HG03565 (cell line): ENCODE results near the gene CACNG4.

Experiments used
- ATAC-seq: cut with Tn5 transposase; IDR thresholded peaks from one replicate; pipeline ENCODE4 v1.9.1; 2021; ENCODE audit warnings: mild to moderate bottlenecking, moderate library complexity; ENCODE audit not compliant: unreplicated experiment

CACNG4 gene

DNA sequence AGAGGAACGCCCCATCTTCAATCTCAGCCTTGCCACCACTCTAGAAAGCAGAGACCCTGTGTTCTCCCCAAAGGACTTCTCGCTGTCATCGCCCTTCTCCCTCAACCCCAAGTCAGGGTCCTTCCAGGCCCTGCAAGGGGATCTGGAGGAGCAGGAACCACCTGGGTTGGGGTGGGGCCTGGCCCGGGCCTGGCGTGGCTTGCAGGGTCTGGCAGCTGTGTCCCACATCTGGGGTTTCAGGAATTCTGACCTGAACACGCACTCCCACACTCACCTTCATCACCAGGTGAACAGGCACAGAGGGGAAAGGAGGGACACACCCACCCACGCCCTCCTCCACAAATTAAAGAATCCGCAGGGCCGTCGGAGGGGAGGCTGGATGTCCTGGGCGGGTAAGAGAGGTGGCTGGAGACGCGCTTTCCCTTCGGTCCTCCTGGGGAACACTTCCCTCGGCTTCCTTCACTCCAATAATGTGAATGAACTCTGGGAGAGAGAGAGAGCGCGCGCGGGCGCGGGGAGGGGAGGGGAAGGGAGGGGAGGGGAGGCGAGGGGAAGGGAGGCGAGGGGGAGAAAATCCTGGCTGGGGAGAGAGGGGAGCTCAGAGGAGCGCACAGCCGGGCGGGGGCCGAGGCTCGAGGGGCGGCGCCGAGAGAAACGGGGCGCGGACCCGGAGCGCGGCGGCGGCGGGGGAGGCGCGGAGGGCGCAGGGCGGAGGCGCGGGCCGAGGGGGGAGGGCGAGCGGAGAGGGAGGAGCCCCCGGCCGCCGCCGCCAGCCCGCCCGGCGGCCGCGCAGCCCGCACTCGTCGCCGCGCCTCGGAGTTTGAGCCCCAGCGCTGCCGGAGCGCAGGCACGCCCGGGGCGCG is at the start of gene CACNG4:
Gene CACNG4 (plus strand): TSS at position 799 of the 863 bp plus-strand sequence. CDS start 205 bp downstream, outside the sequence.
- no peak for ATAC-seq

DNA sequence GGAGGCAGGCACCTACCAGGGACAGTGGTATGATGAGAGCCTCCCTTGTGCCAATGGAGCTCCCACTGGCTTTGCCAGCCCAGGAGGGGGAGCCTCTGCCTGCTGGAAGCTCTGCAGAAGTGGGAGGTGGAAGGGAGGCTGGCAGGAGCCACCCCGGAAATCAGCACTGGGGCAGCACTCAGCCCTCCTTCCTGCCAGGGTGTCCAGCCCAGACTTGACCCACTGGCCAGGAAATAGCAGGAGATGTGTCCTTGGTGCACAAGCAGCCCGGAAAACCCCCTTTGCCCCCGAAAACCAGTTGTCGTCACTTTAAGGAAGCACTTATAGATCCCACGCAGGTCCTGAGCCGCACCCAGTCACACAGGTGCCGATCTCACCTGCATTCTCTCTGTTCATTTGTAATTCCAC is 49.3 kb upstream of the CACNG4 start:
- no peak for ATAC-seq

DNA sequence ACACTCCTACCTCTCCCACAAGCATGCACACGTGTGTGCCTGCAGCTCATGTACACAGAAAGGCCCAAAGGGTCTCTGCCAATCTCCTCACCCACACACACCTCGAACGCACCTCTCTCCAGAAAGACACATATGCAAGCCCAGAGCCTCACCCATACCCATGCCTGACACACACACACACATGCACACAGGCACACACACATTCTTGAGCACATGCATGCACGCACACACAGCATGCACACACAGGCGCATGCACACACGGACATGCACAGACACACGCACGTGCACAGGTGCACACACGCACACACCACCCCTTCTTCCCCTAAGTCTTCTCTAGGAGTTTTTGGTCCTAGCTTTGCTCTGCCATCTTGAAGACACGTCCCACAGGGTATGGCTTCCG is 48.7 kb upstream of the CACNG4 start:
- no peak for ATAC-seq

DNA sequence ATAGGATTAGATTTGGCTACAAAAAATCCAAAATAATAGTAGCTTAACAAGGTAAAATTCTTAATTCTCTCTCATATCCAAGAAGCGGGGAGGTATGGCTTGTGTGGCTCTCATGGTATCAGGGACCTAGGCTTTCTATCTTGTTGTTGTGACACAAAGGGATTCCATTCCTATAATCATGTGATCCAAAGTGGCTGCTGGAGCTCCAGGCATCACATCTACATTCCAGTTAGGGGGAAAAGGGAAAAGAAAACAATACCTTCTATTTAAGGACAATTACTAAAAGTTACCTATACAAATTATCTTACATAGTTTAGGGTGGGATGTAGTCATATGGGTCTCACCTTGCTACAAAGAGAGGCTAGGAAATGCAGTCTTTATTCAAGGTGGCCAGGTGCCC is 47.6 kb upstream of the CACNG4 start:
- ATAC-seq: no peak

DNA sequence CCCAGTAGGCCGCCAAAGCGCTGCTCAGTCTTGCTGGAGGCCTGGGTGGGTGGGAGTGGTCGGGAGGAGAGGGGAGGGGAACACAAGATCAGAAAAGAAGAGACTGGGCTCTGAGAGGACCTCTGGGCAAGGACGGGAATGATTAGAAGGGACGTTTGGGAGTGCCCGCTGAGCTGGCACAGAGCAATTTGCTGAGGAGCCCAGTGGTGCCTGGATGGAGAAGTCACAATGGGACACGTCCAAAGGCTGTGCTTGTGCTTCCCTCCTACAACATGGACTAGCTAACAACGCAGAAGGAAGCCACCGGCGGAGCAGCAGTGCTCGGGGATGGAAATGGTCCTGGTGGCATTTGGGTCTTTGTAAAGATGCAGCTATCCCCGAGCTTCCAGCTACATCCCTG is 45.6 kb upstream of the CACNG4 start:
- ATAC-seq: no peak

DNA sequence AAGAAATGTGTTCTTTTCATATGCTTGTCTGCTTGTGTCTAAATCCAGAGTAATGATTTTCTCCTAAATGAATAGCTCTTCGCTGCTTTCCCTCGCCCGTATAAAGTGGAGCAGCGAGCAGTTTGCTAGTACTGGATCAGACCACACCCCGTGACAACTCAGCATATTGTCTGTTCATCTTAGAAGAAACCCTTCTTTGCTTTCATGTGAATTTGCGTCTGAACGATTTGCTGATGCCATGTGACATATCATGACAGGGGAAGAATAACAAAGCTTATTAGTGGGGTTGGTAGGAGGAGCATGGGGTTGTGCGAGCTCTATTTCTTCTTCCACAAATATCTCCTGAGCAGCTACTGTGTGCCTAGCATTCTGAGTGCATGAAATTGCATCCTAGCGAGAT is 44.1 kb upstream of the CACNG4 start:
- ATAC-seq: no peak

DNA sequence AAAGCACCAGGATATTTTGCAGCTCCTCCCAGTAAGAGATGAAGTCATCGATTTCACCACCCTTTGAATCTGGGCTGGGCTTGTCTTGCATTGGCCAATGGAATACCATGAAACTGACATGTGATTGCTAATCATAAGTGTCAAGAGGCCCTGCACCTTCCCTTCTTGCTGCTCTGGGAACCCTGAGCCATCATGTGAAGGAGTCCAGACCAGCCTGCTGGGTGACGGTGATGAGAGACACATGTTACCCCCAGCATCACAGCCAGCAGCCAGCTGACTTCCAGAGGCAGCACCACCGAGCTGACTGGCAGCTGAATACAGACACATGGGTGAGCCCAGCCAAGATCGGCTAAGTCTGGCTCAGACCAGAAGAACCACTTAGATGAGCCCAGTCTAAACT is 43.6 kb upstream of the CACNG4 start:
- no peak for ATAC-seq

DNA sequence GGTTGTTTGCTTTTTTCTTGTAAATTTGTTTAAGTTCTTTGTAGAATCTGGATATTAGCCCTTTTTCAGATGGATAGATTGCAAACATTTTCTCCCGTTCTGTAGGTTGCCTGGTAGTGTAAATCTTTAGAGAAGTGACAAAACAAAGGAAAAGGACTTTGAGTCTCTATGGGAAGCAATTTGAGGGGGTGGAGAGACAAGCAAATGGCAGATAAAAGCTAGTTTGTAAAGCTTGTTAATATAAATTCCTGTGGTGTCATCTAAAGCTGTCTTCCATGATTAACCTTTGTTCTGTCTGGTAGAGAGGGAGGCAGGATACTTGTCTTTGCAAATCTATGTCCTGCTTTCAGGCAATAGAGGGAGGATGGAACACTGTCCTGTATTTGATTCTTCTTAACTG is 40.6 kb upstream of the CACNG4 start:
- no peak for ATAC-seq

DNA sequence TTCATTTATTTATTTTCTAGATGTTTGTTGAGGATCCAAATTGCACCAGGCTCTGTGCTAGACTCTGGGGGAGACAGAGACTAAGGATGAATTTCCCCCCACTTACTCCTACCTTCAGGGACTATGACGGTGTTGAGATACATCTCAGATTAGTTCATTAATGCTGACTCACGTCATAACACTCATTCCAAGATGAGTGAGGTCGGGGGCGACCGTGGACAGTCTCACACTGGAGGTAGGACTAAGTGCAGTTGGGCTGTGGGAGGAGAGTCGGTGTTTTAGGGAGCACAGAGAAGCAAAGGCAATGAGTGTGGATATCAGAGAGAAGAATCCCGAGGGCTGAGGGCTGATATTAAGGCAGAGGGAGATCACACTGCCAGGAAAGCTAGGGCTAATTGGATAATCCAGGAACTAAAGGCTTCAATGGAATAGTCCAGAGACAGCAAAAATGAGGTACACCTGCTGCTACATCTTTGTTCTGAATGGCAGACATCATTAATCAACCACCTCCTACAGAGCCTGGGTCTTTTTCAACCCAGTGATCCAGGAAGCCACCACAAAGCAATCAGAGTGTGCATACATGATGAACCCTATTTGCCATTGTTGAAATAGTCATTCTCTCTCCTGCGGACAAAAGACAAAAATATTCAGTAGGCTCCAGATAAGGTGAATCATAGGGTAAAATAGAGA is 38.6 kb upstream of the CACNG4 start:
- no peak for ATAC-seq

DNA sequence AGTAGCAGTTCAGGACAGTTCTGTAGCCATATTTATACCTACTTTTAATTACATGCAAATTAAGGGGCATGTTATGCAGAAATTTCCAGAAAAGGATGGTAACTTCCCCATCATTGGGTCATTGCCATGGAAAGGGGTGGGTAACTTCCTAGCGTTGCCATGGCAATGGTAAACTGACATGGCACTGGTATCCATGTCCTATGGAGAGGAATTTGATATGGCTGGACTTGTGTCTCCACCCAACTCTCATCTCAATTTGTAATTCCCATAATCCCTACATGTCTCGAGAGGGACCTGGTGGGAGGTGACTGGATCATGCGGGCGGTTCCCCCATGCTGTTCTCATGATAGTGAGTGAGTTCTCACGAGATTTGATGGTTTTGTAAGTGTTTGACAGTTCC is 35.6 kb upstream of the CACNG4 start:
- ATAC-seq: no peak

DNA sequence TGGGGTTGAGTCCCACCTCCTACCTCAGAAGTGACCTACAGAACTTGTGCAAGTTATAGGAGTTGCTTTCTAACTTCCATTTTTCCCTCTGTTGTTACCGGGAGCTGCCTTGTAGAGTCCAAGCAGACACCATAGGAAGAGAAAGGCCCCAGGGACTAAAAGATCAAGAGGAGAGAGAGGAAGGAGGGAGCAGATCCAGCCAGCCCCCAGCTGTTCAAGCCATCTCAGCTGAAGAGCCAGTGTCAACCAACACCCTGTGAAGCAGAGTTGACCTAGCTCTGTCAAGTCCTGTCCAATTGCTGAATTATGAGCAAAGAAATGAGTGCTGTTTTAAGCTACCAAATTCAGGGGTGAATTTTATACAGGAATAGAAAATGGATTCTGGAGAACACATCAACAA is 34.9 kb upstream of the CACNG4 start:
- ATAC-seq: no peak

DNA sequence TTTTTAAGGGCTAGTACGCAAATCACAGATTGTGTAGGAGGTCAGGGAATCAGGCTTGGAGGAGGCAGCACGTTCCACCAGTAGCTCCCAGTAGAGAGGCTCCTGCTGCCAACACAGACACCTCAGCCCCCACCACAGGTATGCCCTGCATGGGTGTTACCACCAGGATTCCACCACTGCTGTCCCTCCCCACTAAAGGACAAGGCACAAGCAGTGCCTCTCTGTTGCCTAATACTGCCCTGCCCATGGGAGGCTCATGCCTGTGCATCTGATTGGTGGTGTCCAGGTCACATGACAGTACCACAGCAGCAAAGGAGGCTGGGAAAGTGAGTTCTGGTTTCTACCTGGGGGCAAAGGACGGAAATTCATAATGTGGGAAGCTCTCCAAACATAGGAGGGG is 33.6 kb upstream of the CACNG4 start:
- ATAC-seq: no peak

DNA sequence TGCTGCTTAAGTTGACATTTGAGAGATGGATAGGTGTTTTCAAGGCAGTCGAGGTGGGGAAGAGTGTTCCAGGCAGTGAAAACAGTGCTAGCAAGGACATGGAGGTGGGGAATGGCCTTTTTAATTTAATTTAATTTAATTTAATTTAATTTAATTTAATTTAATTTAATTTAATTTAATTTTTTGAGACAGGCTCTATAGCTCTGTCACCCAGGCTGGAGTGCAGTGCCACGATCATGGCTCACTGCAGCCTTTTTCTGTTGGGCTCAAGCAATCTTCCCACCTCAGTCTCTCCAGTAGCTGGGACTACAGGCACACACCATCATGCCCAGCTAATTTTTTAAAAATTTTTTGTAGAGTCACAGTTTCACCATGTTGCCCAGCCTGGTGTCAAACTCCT is 32.2 kb upstream of the CACNG4 start:
- ATAC-seq: no peak

DNA sequence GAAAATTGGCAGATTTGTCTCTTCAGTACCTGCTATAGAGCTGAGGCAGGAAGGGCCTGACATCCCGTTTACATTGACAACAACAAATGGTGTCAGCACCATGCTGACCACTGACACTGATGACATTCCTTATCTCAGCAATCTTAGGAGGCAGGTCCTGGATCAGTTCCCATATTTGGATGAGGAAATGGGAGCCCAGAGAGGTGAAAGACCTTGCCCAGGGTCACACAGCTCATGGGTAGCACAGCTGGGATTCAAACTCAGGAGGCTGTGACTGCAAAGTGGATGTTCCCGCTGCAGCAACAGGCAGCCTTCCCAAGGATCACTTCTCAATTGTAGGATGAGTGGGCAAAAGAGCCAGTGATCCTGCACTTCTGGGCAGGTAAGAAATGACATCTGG is 30.5 kb upstream of the CACNG4 start:
- no peak for ATAC-seq

DNA sequence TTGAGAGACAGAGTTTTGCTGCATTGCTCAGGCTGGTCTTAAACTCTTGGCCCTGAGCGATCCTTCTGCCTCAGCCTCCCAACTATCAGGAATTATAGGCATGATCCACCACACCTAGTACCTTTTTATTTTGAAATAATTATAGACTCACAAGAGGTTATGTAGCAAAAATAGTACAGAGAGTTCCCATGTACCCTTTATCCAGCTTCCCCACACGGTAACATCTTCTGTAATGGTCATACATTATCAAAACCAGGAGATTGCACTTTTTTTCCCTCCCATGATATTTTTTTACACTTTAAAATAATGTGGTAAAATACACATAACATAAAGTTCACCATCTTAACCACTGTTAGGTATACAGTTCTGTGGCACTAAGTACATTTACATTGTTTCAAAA is 28.8 kb upstream of the CACNG4 start:
- no peak for ATAC-seq

DNA sequence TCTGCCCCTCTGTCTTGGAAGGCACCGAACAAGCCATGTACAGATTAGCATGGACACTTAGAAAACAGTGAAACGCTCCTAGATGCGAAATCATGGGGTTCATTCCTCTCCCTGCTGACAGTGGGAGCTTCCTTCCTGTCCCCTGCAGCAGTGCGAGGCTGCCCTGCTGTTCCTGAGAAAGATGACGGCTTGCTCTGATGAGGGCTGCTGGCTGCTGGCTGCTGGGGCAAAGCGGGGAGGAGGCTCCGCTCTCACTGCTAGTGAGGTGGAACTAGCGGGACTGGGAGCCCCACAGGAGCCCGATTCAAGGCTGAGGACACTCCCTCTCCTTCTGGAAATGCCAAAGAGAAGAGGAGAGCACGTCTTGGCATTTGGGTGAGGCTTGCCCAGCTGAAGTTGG is 25.9 kb upstream of the CACNG4 start:
- no peak for ATAC-seq

DNA sequence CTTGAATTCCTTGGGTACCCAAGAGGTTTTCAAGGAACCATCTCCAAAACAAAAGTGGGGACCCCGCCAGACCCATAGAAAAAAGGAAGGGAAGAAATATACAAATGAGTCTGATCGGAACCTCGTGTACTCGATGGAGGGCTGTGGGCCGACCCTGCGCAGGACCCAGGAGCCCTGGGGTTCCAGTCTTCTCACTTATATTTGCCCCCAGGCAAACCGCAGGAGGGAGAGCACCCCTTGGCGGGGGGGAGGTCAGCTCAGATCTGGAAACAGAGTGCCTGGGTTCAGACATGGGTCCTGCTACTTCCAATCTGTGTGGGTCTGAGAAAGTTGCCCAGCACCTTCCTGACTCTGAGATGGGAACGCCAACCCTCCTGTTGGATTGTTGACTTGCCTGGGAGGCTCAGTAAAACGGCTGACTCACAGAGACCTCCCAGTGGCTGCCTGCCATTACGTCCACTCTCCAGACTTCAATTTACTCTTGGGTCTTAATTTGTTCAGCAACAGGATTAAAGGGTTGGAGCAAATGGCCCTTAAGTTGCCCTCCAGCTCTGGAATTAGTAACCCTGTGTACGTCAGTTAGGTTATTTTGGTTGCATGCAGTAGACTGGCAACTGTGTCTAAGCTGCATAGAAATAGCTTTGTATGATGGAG is 24.9 kb upstream of the CACNG4 start:
- ATAC-seq: no peak

DNA sequence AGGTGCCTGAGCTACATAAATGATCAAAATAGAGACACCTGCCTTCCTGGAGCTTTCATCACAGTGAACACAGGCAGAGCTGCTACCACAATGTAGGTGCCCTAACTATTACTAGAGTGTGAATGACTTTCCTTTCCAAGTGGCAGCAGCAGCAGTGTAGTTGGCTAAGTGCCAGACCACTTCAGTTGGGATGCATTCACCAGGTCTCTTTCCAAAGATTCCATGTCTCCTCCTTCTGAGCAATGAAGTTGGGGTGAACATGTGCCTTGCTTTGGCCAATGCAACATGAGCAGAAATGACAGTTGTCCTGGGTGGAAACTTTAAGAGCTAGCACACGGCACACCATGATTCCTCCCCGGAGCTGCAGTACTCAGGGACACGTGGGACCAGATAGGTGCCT is 23.3 kb upstream of the CACNG4 start:
- no peak for ATAC-seq

DNA sequence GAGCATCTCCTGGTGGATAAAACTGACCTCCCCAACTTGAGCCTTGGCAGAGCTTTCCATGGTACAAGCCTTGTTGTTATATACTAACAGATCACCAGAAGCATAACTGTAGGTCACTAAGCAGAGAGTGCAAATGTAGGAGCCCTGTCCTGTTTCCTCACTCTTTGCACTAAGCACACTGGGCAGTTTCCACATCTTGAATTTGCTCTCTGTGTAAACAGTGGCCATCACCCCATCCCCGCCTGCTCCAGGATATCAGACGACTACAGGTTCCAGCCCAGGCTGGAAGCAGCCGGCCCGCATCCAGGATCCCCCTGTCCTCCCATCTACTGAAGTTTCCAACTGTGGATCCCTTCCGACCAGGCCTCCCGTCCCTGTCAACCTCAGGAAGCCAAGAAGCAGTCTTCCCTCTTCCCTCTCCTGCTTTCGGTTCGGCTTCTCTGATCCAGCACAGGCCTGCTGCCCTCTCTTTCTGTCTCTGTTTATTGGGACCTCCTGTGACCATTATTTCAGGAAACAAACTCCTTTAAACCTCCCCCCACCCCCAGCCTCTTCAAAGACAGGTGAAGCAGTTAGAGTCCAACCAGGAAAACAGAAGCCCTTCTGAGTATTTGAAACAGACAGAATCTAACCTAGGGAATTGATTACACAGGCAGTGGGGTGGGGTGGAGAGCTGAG is 22.6 kb upstream of the CACNG4 start:
- ATAC-seq: no peak

DNA sequence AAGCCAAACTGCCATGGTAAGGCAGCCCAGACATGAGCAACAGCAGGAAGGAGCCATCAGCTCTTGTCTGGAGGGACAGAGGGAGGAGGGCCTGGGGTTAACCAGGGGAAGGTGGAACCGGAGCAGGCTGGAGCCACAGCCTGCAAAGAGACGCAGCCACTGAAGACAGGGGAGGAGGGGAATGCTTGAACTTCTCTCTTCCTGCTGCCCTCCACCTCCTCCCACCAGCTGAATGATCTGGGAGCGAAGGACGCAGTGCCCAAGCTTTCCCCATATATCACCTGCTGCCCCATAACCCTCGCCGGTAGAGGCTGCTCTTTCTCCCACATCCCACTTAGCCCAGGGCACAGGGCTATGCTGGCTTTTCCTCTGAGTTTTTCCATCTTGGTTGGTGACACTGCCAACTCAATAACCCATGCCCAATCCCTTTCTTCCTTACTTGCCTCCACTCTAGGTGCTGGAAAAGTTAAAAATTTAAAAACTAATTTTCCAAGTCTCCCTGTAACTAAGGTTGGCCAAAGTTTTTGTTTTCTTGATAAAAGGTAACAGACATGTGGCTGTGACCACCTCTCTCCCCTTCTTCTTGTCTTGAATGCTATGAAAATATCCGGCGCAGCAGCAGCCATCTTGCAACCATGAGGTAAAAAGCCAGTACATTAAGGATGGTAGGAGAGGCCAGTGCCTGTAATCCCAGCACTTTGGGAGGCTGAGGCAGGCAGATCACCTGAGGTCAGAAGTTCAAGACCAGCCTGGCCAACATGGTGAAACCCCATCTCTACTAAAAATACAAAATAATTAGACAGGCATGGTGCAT is 21.8 kb upstream of the CACNG4 start:
- ATAC-seq: no peak

DNA sequence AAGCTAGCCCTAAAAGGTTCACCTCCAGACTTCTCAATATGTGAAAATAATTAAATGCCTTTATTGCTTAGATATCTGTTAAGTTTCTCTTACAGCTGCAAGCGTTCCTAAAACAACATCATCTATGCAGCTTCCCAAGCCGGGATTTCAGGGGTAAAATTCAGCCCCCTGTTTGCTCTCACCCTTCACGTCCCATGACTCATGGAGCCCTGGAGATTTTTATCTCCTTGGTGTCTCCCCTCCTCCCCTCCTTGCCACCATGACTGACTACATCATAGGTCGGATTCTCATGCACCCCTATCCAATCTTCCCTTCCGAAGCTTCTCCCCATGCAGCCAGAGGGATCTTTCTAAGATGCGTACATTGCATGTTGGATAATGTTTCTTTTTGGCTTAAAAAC is 21.0 kb upstream of the CACNG4 start:
- no peak for ATAC-seq
